K562 (cell line): ENCODE data around the gene ZNF529.
A peak's percentile ranks its signal among the peaks of the same experiment; 100 is the strongest.

Source experiments
- CEBPB ChIP-seq: fragments of 450-650 bp; IDR thresholded peaks from 2 replicates; pipeline ENCODE4 v1.6.1; 2016; ENCODE audit warnings: missing genetic modification characterization, missing compliant biosample characterization
- MEF2D ChIP-seq: conservative IDR thresholded peaks from 2 replicates; pipeline ENCODE4 v1.6.1; 2016; ENCODE audit warnings: low read depth, missing genetic modification characterization, missing compliant biosample characterization
- PCBP2 ChIP-seq: fragments of 200-400 bp; formaldehyde crosslinking; IDR thresholded peaks from 2 replicates; pipeline ENCODE4 v1.6.1; 2018; ENCODE audit warnings: low read length, low read depth, mild to moderate bottlenecking, moderate library complexity; ENCODE audit not compliant: poor library complexity, severe bottlenecking
- RB1 ChIP-seq: fragments of 450-650 bp; IDR thresholded peaks from 2 replicates; pipeline ENCODE4 v1.6.1; 2017; ENCODE audit warnings: low read depth, mild to moderate bottlenecking
- RBM17 ChIP-seq: fragments of 200-400 bp; formaldehyde crosslinking; IDR thresholded peaks from 2 replicates; pipeline ENCODE4 v1.6.1; 2017; ENCODE audit warnings: low read depth, mild to moderate bottlenecking, low read length, borderline replicate concordance
- SIRT6 ChIP-seq: IDR thresholded peaks from one replicate; pipeline ENCODE4 v1.6.1; 2012; ENCODE audit warnings: low read depth, mild to moderate bottlenecking, control low read depth, inconsistent platforms, low read length, moderate library complexity
- TF ChIP-seq, protein P1 (sequence below): sonication (generic); formaldehyde crosslinking; IDR thresholded peaks from 2 replicates; pipeline ENCODE4 v1.5.0; 2020; ENCODE audit warnings: missing genetic modification reagents

GRCh38 chr19:36528194-36528920 is 44.7 kb downstream of the ZNF529 start, which contains the start of gene ZNF260:
- no peak for TF ChIP-seq MEF2D (tag)
- TF ChIP-seq, protein P1, sequence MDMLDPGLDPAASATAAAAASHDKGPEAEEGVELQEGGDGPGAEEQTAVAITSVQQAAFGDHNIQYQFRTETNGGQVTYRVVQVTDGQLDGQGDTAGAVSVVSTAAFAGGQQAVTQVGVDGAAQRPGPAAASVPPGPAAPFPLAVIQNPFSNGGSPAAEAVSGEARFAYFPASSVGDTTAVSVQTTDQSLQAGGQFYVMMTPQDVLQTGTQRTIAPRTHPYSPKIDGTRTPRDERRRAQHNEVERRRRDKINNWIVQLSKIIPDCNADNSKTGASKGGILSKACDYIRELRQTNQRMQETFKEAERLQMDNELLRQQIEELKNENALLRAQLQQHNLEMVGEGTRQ (CRISPR knock-in tag) = no peak; the same call in 1 of the 2 replicates
- no peak for TF ChIP-seq PCBP2
- peak; percentile 61 for TF ChIP-seq RB1
- TF ChIP-seq SIRT6 = no peak
- TF ChIP-seq CEBPB = no peak
- TF ChIP-seq RBM17 = no peak
